HG02588 (cell line): ENCODE measurements around the gene WNK2.
"Not testable (repeated sequence)": the region's sequence is repeated elsewhere in the genome, so short reads cannot be mapped to it uniquely, and the experiment has no call there.

Experiments
- ATAC-seq: cut with Tn5 transposase; IDR thresholded peaks from one replicate; pipeline ENCODE4 v1.9.1; 2021; ENCODE audit warnings: mild to moderate bottlenecking, moderate library complexity; ENCODE audit not compliant: unreplicated experiment

Gene WNK2

GRCh38 chr9:93233033-93233432 is 49.1 kb downstream of the WNK2 start:
- ATAC-seq = no peak

DNA sequence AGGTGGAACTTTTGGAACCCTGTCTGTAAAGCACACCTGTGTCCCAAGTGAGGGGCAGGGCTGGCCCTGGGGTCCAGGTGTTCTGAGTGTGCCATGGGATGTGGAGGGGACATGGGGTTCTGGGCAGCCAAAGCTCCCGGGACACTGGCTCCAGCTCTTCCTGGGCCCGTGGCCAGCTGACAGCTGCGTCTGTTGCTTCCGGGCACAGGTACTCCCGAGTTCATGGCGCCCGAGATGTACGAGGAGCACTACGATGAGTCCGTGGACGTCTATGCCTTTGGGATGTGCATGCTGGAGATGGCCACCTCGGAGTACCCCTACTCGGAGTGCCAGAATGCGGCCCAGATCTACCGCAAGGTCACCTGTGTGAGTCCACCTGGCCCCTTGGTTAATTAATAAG is 50.7 kb downstream of the WNK2 start:
- ATAC-seq = no peak

DNA sequence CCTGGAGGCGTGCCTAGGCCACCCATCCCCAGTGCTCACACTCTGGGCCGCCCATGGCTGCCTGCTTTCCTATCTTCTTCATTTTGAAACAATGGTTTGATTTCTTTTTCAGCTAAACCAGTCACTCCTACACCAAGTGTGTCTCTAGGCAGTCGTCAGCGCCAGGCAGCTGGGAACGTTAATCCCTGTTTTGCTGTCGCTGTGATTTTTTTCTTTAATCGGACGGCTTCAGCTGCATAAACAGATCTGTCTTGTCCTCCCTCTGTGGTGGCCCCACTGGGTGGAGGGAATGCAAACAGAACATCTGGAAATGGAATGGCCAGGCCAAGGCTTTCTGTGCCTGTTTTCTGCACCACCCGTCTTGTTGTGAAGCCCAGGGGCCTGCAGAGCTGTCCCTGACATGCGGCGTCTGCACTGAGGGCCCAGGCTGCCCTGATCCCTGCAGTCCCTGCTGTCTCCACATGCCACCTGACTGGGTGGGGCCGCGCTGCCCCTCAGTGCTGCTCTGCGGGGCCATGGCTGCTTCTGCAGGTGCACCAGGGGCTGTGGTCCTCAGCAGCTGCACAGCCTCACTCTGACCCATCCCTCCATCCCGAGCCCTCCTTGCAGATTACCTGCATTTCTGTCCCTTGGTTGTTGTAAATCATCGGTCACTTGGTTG is 51.5 kb downstream of the WNK2 start:
- ATAC-seq = no peak

GRCh38 chr9:93236541-93237206 is 52.7 kb downstream of the WNK2 start:
- ATAC-seq = no peak

DNA sequence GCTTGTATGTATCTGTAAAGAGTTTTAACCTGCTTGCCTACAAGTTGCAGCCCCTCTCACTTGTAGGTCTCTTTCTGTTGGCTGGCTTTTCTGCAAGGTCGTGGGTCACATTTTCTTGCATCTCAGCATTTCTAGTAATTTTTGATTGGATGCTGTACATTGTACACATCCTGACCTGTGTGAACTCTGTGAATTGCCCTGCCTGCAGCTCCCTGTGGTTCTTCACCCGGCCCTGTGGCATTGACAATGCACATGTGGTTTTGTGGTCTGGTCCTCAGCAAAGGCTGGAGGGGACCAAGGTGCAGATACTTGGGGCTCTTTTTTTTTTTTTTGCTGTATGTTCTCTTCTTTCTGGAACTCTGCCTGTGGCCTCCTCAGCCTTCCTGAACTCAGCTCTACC is 53.6 kb downstream of the WNK2 start:
- no peak for ATAC-seq

GRCh38 chr9:93238953-93239925 is 55.3 kb downstream of the WNK2 start:
- ATAC-seq = no peak

GRCh38 chr9:93240891-93241334 is 57.0 kb downstream of the WNK2 start:
- ATAC-seq = no peak

GRCh38 chr9:93243112-93243511 is 59.2 kb downstream of the WNK2 start:
- no peak for ATAC-seq

- ATAC-seq = no peak
Observed at GRCh38 chr9:93244101-93244500, 60.2 kb downstream of the WNK2 start.

DNA sequence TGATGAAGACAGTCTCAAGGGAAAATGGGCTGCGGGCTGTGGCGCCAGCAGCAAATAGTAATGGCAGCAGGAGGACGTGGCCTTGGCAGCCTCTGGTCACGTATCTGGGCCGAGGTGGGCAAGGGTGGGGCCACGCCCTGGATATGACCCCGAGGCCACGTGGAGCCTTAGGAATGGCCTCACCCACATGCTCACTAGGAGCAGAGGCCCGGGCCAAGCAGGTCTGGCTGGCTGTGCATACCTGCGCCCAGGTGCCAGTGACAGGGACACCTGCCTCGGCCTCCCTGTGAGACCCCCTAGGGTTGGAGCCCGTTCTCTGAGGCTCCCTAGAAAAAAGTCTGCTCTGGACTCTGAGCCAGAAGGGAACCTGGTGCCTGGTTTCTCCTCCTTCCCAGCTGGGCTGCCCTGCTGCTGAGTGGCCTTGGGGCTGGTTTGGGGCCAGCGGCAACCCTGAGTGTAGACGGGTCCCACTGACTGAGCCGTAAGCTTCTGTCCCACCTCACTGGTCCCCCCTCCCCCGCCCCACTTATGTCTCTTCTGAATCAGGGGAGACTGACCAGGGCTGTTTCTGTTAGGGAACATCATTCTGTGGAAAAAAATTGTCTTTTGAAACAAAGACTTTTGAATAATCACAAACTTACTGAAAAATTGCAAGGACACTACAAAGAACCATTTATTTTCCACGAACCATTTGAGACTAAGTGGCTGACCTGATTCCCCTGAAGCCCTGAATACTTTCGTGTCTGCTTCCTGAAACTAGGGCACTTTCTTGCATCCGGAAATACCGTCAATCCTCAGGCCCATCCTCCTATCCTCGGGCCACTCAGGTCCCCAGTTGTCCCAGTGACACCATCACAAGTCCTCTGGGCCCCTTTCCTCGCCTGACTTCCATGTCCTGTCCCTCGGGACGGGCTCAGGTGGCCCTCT is 60.8 kb downstream of the WNK2 start:
- ATAC-seq = no peak

- no peak for ATAC-seq
Observed at GRCh38 chr9:93245437-93245970, 61.6 kb downstream of the WNK2 start.

DNA sequence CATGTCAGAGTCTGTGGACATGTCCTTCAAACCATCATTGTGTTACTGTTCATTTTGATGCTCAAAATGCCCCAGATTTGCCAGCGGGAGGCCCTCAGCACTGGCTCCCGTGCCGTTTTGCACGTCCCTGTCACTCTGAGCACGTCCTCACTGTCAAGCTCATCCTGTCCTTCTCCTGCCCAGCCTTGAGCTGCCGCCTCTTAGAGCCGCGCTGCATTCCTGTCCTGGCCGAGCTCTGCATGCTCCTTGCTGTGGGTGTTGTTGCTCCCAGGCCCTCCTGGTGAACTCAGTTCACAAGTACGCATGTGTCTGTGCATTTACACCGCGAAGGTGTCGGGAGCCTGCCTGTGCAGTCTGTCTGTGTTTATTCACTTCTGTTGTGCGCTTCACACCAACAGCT is 62.2 kb downstream of the WNK2 start:
- no peak for ATAC-seq

DNA sequence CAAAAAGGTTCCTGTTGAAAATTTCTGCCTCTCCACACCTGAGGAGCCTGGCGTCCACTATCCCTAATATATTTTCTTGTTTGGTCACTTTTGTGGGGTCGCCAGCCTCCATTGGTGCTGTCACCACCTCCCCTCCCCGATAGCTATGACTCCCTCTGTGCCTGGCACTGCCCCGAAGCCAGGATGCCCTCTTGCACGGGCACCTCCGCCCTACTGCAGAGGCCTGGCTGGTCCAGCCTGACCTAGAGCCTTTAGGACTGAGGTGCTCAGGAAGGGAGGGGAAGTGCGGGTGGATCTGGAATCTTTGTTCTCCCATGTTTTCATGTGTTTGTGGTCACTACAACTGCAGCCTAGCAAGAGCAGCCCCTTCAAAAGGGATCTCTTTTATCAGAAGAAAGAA is 62.6 kb downstream of the WNK2 start:
- ATAC-seq = no peak

GRCh38 chr9:93247099-93247865 is 63.3 kb downstream of the WNK2 start:
- ATAC-seq = no peak

- no peak for ATAC-seq
Observed at GRCh38 chr9:93247892-93248291, 64.0 kb downstream of the WNK2 start.

GRCh38 chr9:93248386-93249040 is 64.6 kb downstream of the WNK2 start:
- no peak for ATAC-seq

- no peak for ATAC-seq
Observed at GRCh38 chr9:93250185-93250584, 66.2 kb downstream of the WNK2 start.

DNA sequence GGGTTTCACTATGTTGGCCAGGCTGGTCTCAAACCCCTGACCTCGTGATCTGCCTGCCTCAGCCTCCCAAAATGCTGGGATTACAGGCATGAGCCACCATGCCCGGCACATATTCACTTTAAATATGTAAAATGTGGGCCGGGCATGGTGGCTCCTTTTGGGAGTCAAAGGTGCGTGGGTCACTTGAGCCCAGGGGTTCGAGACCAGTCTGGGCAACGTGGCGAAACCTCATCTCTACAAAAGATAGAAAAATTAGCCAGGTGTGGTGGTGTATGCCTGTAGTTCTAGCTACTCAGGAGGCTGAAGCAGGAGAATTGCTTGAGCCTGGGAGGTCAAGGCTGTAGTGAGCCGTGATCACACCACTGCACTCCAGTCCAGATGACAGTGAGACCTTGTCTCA is 67.4 kb downstream of the WNK2 start:
- ATAC-seq = not testable (repeated sequence)
